ENCODE measurements around the gene CAMSAP2.
"Not testable (repeated sequence)": the region's sequence is repeated elsewhere in the genome, so short reads cannot be mapped to it uniquely, and the experiment has no call there.

Gene CAMSAP2

DNA sequence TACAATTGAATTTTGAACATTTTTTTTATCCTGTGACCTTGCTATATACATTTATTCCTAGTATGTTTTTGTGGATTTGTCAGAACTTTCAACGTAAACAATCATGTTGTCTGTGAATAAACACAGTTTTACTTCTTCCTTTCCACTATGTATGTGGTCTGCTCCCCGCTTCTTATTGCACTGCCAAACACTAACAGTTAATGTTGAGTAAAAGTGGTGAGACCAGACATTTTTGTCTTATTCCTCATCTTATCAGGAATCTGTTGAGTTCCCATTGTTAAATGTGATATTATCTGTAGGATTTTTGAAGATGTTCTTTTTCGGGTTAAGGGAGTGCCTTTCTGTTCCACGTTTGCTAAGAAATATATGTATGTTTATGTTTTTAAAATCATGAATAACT, 45.9 kb downstream of the CAMSAP2 start:
- no peak overlapping the region for H3K27ac ChIP-seq
- TF ChIP-seq, protein P1, sequence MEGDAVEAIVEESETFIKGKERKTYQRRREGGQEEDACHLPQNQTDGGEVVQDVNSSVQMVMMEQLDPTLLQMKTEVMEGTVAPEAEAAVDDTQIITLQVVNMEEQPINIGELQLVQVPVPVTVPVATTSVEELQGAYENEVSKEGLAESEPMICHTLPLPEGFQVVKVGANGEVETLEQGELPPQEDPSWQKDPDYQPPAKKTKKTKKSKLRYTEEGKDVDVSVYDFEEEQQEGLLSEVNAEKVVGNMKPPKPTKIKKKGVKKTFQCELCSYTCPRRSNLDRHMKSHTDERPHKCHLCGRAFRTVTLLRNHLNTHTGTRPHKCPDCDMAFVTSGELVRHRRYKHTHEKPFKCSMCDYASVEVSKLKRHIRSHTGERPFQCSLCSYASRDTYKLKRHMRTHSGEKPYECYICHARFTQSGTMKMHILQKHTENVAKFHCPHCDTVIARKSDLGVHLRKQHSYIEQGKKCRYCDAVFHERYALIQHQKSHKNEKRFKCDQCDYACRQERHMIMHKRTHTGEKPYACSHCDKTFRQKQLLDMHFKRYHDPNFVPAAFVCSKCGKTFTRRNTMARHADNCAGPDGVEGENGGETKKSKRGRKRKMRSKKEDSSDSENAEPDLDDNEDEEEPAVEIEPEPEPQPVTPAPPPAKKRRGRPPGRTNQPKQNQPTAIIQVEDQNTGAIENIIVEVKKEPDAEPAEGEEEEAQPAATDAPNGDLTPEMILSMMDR (conservative IDR thresholded peaks at IDR 0.05), result no peak
- no peak for TF ChIP-seq ZFX (IDR thresholded peaks at IDR 0.05)

DNA sequence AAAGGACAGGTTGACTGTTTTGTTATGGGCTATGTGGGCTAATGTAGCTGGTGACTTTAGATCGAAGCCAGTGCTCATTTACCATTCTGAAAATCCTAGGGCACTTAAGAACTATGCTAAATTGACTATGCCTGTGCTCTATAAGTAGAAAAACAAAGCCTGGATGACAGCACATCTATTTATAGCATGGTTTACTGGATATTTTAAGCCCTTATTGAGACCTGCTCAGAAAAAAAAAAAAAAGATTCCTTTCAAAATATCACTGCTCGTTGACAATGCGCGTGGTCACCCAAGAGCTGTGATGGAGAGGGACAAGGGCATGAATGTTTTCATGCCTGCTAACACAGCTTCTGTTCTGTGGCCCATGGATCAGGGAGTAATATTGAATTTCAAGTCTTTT, 48.1 kb downstream of the CAMSAP2 start:
- no peak overlapping the region for H3K27ac ChIP-seq
- TF ChIP-seq, protein P1 (conservative IDR thresholded peaks at IDR 0.05), result no peak
- TF ChIP-seq ZFX (IDR thresholded peaks at IDR 0.05), result no peak

DNA sequence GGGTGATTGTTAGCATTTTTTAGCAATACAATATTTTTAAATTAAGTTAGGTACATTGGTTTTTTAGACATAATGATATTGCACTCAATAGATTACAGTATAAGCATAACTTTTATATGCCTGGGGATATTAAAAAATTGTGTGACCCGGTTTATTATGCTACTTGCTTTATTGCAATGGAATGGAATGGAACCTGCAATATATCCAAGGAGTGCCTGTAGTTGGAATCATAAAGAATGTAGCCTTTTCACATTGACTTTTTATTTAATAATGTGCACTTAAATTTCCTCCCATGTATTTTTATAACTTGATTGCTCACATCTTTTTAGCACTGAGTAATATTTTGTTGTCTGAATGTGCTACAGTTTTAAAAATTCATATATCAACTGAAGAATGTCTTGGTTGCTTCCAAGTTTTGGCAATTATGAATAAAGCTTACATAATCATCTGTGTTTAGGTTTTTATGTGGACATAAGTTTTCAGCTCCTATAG, 49.2 kb downstream of the CAMSAP2 start:
- H3K27ac ChIP-seq, result no peak overlapping the region
- TF ChIP-seq, protein P1 (conservative IDR thresholded peaks at IDR 0.05), result no peak
- TF ChIP-seq ZFX (IDR thresholded peaks at IDR 0.05), result no peak

DNA sequence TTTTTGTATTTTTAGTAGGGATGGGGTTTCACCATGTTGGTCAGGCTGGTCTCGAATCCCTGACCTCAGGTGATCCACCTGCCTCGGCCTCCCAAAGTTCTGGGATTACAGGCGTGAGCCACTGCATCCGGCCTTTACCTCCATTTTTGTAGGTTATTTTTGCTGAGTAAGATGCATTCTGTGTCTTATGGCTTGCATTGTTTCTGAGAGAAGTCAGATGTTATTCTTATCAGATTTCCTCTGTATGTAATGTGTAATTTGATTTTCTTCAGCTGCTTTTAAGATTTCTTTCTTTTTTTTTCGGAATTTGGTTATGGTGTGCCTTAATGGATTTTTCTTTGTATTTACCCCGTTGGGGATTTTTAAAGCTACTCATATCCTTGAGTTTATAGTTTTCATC, 52.3 kb downstream of the CAMSAP2 start:
- H3K27ac ChIP-seq, result not testable (repeated sequence)

DNA sequence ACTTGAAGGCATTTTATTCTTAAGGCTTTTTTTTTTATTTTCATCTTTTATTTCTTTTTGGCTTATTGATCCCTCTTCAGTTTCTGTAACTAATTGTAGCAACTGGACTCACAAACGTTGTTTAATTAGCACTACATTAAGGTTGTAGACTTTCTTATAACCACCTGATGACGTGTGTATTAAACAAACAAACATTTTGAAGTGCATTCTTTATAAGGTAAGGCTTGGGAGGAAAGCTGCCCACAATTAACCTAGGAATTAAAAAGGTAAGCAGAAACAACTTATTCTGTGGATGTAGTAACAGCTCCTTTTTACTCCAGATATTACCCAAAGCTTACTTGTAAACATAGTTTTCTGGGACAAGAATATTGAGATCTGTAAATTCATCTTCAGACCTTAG, 55.0 kb downstream of the CAMSAP2 start:
- TF ChIP-seq ZFX (IDR thresholded peaks at IDR 0.05), result no peak
- TF ChIP-seq, protein P1 (conservative IDR thresholded peaks at IDR 0.05), result no peak

DNA sequence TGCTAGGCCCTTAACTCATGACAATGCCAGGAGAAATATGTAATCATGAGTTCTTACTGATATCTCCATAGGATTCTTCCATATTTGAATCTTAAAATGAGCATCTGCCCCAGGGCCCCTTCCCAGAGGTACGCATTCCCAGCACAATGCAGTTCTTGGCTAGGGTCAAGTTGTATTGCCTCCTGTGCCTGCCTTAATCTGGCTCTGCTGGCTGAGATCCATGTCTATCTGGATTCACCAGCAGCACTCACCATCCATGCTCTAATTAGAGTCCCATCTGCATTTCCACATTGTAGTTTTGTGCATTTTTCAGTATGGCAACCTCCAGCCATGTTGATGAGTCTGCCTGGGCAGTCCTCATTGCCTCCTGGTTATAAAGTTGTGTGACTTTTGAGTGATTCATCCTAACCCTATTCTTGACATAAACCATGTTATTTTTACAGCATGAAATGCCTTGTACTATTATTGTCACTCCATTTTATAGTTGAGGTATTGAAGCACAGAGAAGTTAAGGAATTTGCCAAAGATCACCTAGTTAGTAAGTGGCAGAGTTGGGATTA, 55.9 kb downstream of the CAMSAP2 start:
- TF ChIP-seq, protein P1 (conservative IDR thresholded peaks at IDR 0.05), result no peak
- no peak for TF ChIP-seq ZFX (IDR thresholded peaks at IDR 0.05)
- no peak overlapping the region for H3K27ac ChIP-seq

More for the DNA sequence above, 55.0 kb downstream of the CAMSAP2 start:
- H3K27ac ChIP-seq, result no peak overlapping the region

DNA sequence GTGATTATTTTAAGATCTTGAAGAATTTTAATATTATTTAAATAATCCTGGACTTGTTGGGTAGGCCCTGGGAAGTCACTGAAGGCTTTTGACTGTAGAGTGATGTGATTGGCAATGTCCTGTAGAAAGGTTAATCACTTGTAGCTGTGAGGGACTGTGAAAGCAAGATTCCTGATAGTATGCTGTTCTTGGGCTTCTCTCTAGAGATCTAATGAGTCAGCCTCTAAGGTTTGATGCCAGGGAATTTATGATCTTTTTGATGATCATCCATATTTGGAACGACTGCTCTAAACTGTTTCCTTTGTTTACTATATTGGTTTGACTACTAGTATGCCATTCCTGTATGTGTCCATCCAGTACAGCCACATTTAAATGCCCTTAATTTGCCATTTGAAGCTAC, 56.5 kb downstream of the CAMSAP2 start:
- TF ChIP-seq, protein P1 (conservative IDR thresholded peaks at IDR 0.05), result no peak
- TF ChIP-seq ZFX (IDR thresholded peaks at IDR 0.05), result no peak
- no peak overlapping the region for H3K27ac ChIP-seq

DNA sequence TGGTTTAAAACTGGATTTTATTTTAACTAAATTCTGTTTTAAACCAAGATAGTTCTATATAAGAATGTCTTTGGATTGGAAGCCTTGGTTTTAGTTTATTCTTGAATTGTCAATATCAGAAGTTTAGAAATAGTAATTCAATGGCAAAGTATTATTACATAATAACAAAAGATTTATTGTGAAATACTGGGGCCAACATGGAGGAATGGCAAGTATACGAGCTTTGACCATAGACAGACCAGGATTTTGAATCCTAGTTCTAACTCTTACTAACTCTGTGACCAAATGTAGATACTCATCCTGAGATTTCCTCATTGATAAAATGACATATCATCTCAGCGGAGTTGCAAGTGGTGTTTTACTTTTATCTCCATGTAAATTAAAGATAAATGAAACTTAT, 63.3 kb downstream of the CAMSAP2 start:
- no peak overlapping the region for H3K27ac ChIP-seq
- no peak for TF ChIP-seq ZFX (IDR thresholded peaks at IDR 0.05)
- TF ChIP-seq, protein P1 (conservative IDR thresholded peaks at IDR 0.05), result no peak
